Thoracic aorta (tissue), 2 donors: Measurements from ENCODE around the gene DIAPH1. TPM values are rescaled to one million over a fixed set of nuclear protein-coding genes. Genes with fewer than 3 reads are reported as not detected.

ENCODE experiments used
- ATAC-seq: fragments of 150-250 bp; one replicate; pipeline ENCODE4 v1.8.0; 2017; ENCODE audit warnings: low read depth; ENCODE audit not compliant: insufficient number of reproducible peaks, low FRiP score
- DNase-seq: peaks from one replicate; pipeline ENCODE4 v3.0.0-alpha.2; 2020; ENCODE audit warnings: low spot score
- H3K27ac ChIP-seq, 2 donors: fragments of 200-600 bp; sonication (generic); 1 replicate in 1 of 2; 2 replicates in 1 of 2; pipeline ENCODE4 v1.5.1; 2016; ENCODE audit warnings: mild to moderate bottlenecking in 2 of 2, moderate library complexity in 2 of 2
- H3K27me3 ChIP-seq: fragments of 200-600 bp; sonication (generic); replicated peaks from 2 replicates; pipeline ENCODE4 v1.6.0; 2016; ENCODE audit warnings: mild to moderate bottlenecking; ENCODE audit not compliant: insufficient read depth
- H3K36me3 ChIP-seq: fragments of 200-600 bp; sonication (generic); one replicate; pipeline ENCODE4 v1.5.1; 2016
- H3K4me1 ChIP-seq, 2 donors: fragments of 200-600 bp; sonication (generic); 1 replicate in 1 of 2; 2 replicates in 1 of 2; pipeline versions ENCODE4 v1.5.1 to v1.6.0; 2016; ENCODE audit warnings: low read depth in 2 of 2, mild to moderate bottlenecking in 1 of 2; ENCODE audit not compliant: control insufficient read depth in 1 of 2
- H3K4me3 ChIP-seq: fragments of 200-600 bp; sonication (generic); 2 replicates; pipeline ENCODE4 v1.5.1; 2016; ENCODE audit warnings: mild to moderate bottlenecking
- H3K9me3 ChIP-seq: fragments of 200-600 bp; sonication (generic); 2 replicates; pipeline ENCODE4 v1.5.1; 2016
- total RNA-seq, 2 donors: library from RNA; depleted of rRNA; stranded (reverse); fragments of >200 nt; gene quantifications; one replicate each; pipeline versions ENCODE4 v1.1.0 to v1.2.3, GENCODE V29; 2016
- TF ChIP-seq, protein P1 (sequence below): fragments of 200-600 bp; sonication (generic); IDR thresholded peaks from one replicate; pipeline ENCODE4 v1.5.1; 2019; ENCODE audit warnings: antibody characterized with exemption

DIAPH1 gene
- total RNA-seq, 2 donors from 2014 or later, result 91.0 to 93.1 TPM

DNA sequence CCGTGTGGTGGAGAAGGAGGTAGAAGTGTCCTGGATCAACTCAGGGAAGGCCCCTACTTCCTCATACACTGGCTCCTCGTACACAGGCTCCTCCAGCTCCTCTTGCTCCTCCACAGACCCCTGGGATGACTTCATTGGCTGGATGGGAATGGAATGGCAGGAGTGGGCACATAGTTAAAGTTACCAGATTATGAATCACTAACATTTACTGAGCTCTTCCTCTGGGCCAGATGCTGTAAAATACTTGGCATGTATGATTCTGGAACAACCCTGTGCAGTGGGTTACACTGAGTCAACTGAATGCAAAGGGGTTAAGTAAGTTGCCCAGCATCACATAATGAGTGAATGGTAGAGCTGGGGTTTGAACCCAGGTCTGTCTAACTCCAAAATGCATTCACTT is 35.5 kb upstream of the DIAPH1 start:
- TF ChIP-seq, protein P1, sequence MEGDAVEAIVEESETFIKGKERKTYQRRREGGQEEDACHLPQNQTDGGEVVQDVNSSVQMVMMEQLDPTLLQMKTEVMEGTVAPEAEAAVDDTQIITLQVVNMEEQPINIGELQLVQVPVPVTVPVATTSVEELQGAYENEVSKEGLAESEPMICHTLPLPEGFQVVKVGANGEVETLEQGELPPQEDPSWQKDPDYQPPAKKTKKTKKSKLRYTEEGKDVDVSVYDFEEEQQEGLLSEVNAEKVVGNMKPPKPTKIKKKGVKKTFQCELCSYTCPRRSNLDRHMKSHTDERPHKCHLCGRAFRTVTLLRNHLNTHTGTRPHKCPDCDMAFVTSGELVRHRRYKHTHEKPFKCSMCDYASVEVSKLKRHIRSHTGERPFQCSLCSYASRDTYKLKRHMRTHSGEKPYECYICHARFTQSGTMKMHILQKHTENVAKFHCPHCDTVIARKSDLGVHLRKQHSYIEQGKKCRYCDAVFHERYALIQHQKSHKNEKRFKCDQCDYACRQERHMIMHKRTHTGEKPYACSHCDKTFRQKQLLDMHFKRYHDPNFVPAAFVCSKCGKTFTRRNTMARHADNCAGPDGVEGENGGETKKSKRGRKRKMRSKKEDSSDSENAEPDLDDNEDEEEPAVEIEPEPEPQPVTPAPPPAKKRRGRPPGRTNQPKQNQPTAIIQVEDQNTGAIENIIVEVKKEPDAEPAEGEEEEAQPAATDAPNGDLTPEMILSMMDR, result no peak
- DNase-seq (no peak), ATAC-seq (no peak)
- no peak overlapping the region for H3K4me3 ChIP-seq
- H3K27me3 ChIP-seq, result no peaks in the 10 kb centered on the region
- H3K27ac ChIP-seq, result no peak overlapping the region
- no peaks in the 10 kb centered on the region for H3K36me3 ChIP-seq
- peaks cover 11 to 16% of the 10 kb centered on the region in 2 donors for H3K4me1 ChIP-seq
- no peaks in the 10 kb centered on the region for H3K9me3 ChIP-seq

DNA sequence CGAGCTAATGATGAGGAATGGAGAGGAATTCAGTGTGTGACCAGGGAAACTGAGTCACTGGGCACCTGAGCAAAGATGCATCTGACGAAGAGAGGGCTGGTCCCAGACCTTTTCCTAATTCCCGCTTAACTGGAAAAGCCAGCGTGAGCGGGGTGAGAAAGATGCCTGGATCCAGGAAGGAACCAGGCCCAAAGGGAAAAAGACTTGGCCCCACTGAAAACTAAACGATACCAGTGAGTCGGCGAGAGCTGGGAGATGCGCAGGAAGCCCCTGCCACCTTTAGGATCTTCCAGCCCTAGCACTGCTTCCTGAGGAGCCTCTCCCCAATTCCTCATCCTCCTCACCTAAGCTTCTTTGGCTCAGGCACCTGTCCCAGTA is 32.9 kb upstream of the DIAPH1 start:
- TF ChIP-seq, protein P1, result no peak
- peak overlapping the region; percentile 85 for H3K4me3 ChIP-seq
- peaks cover 1% of the 10 kb centered on the region for H3K36me3 ChIP-seq
- DNase-seq (no peak), ATAC-seq (no peak)
- peaks cover 11 to 16% of the 10 kb centered on the region in 2 donors for H3K4me1 ChIP-seq
- no peaks in the 10 kb centered on the region for H3K27me3 ChIP-seq
- no peaks in the 10 kb centered on the region for H3K9me3 ChIP-seq
- H3K27ac ChIP-seq, result peak overlapping the region; percentile 42 to 61

DNA sequence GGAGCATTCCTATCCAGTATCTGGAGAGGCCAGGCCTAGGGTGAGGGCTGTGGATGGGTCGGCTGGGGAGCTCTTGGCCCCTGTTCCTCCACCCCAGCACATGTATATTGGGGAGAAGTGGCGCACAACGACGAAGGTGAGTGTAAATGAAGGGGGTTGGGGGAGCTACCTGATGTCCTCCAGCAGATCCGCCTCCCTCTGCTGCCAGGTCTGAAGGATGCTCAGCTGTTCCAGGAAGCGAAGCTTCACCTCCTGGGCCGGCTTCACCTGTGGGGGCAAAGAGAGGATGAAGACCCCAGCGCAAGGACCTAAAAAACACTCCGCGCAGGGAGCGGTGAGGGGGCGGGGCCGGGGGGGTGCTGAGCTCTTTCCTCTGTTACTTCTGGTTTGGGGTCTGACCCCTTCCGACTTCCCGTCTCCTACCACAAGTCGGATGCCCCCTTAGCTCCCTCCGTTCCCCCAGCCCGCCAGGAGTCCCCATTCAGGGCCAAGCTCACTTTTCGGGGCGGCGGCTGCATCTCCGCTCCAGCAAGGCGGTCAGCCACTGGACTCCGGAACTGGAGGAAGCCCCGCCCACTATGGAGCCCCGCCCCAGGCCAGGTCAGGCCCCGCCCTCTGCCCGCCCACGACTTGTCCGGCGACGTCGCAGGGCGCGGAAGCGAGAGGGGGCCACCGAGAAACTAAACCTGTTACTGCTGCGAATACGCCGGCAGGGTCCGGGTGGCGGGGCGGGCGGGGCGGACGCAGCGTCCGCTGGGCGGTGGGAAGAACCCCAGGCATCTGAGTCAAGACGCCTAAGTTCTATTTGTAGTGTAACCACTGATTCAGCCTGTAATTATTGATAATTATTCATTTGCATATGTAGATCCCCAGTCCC is 32.3 kb upstream of the DIAPH1 start, which contains the start of gene FCHSD1:
FCHSD1 (minus strand) TSS at position 568 of the 877 bp plus-strand sequence; CDS start at position 518, 50 bp downstream.
- peaks cover 11 to 16% of the 10 kb centered on the region in 2 donors for H3K4me1 ChIP-seq
- H3K36me3 ChIP-seq, result peaks cover 8% of the 10 kb centered on the region
- peak within 1 kb of the TSS; percentile 85 for H3K4me3 ChIP-seq
- TF ChIP-seq, protein P1, result peak; percentile 25
- H3K27ac ChIP-seq, result peak within 1 kb of the TSS; percentile 42 to 61
- ATAC-seq, result peak; percentile 73
- peak; percentile 62 for DNase-seq
- H3K27me3 ChIP-seq, result no peaks in the 10 kb centered on the region
- H3K9me3 ChIP-seq, result no peaks in the 10 kb centered on the region

DNA sequence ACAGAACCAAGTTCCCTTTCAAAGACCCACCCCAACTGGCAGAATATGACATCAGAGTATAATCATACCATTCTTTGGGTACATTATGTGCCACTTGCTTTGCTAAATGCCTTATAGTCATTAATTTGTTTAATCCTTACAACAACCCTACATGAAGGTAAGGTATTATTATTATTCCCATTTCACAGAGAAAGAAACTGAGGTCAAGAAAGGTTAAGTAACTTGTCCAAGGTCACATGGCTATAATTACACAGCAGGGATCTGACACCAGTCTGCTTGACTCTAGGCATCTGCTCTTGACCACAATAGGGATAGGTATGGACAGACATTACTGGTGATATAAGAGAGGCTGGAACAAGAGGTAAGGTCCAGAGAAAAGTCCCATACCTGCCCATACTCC is 31.2 kb upstream of the DIAPH1 start:
- DNase-seq (no peak), ATAC-seq (no peak)
- Histone ChIP-seq H3K9me3 (no peaks in the 10 kb centered on the region), H3K36me3 (peaks cover 19% of the 10 kb centered on the region), H3K27ac (no peak overlapping the region), H3K4me3 (no peak overlapping the region), H3K27me3 (no peaks in the 10 kb centered on the region), H3K4me1 (peaks cover 11 to 16% of the 10 kb centered on the region in 2 donors)
- TF ChIP-seq, protein P1, result no peak

DNA sequence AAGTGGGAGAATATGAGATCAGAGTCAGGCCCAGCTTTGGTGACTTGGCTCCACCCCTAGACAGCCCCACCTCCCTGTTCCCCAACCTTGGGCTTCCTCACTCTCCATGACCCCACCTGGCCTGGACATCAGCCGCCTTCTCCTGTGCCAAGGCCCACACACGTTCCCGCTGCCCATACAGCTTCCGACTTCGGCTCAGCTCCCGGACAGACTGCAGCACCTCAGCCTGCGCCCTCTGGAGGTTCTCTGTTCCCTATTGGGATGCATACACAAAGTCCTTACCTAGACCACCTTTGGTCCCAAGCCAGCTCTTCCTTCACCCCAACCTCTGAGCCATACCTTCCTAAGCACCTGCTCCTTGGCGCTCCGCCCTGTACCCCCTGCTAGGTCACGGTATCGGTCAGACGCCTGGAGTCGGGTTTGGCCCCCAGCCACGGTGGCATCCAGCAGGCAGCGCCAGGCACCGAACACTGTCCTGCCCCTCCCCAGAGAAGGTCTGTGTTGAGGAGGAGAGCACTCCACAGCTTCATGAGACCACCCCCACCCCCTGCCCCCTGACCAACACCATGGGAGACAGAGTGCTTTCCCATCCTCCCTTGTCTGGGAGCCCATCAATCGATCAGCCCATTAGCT is 30.4 kb upstream of the DIAPH1 start:
- Histone ChIP-seq H3K27me3 (no peaks in the 10 kb centered on the region), H3K4me1 (peaks cover 11 to 16% of the 10 kb centered on the region in 2 donors), H3K36me3 (peaks cover 19% of the 10 kb centered on the region), H3K4me3 (no peak overlapping the region), H3K27ac (no peak overlapping the region), H3K9me3 (no peaks in the 10 kb centered on the region)
- ATAC-seq (no peak), DNase-seq (no peak)
- TF ChIP-seq, protein P1, result no peak
